MG63 (cell line): ENCODE measurements around the gene ACTG2. TPM values are rescaled to one million over a fixed set of nuclear protein-coding genes. Genes with fewer than 3 reads are reported as not detected.

Experiments used
- DNase-seq: peaks from one replicate; pipeline ENCODE4 v3.0.0-alpha.2; 2020
- H3K27me3 ChIP-seq: fragments of 250-450 bp; sonication (Bioruptor Pico); 2 replicates; pipeline ENCODE4 v1.5.1; 2020; ENCODE audit warnings: mild to moderate bottlenecking, moderate library complexity
- H3K36me3 ChIP-seq: fragments of 250-450 bp; sonication (Bioruptor Pico); 2 replicates; pipeline ENCODE4 v1.5.1; 2020; ENCODE audit warnings: mild to moderate bottlenecking, moderate library complexity
- H3K4me3 ChIP-seq: fragments of 250-450 bp; sonication (Bioruptor Pico); 2 replicates; pipeline ENCODE4 v1.5.1; 2020; ENCODE audit warnings: mild to moderate bottlenecking, moderate library complexity
- H3K9me3 ChIP-seq: fragments of 250-450 bp; sonication (Bioruptor Pico); 2 replicates; pipeline ENCODE4 v1.5.1; 2020; ENCODE audit warnings: mild to moderate bottlenecking, moderate library complexity
- total RNA-seq: library from RNA; depleted of rRNA; stranded (reverse); fragments of >200 nt; shearing (Covaris generic); gene quantifications from 2 replicates; pipeline ENCODE4 v1.2.3, GENCODE V29; 2014; ENCODE audit warnings: low replicate concordance

ACTG2 gene
- total RNA-seq, 1 experiment from 2014 or later: not detected

- Histone ChIP-seq H3K27me3 (no peaks in the 10 kb centered on the region), H3K9me3 (no peaks in the 10 kb centered on the region; the same call in 1 of the 2 replicates), H3K4me3 (no peak overlapping the region), H3K36me3 (no peaks in the 10 kb centered on the region)
- DNase-seq: peak; percentile 26
Observed at GRCh38 chr2:73920577-73921545, 28.1 kb downstream of the ACTG2 start.

GRCh38 chr2:73921581-73921980, 28.8 kb downstream of the ACTG2 start:
- DNase-seq: no peak
- H3K9me3 ChIP-seq: no peaks in the 10 kb centered on the region; the same call in 1 of the 2 replicates
- H3K4me3 ChIP-seq: no peak overlapping the region
- no peaks in the 10 kb centered on the region for H3K27me3 ChIP-seq
- no peaks in the 10 kb centered on the region for H3K36me3 ChIP-seq

- H3K36me3 ChIP-seq: no peaks in the 10 kb centered on the region
- H3K9me3 ChIP-seq: no peaks in the 10 kb centered on the region
- H3K27me3 ChIP-seq: no peaks in the 10 kb centered on the region
- no peak overlapping the region for H3K4me3 ChIP-seq
- no peak for DNase-seq
Observed at GRCh38 chr2:73922681-73923080, 29.9 kb downstream of the ACTG2 start.

GRCh38 chr2:73925033-73925704, 32.4 kb downstream of the ACTG2 start:
- DNase-seq: peak; percentile 21
- no peaks in the 10 kb centered on the region for H3K27me3 ChIP-seq
- peaks cover 3% of the 10 kb centered on the region for H3K36me3 ChIP-seq
- H3K4me3 ChIP-seq: no peak overlapping the region
- no peaks in the 10 kb centered on the region for H3K9me3 ChIP-seq

- Histone ChIP-seq H3K27me3 (no peaks in the 10 kb centered on the region), H3K36me3 (peaks cover 4% of the 10 kb centered on the region), H3K9me3 (no peaks in the 10 kb centered on the region), H3K4me3 (peak overlapping the region; percentile 77)
- no peak for DNase-seq
Observed at GRCh38 chr2:73925853-73926492, 33.2 kb downstream of the ACTG2 start.

GRCh38 chr2:73926493-73927327, 33.9 kb downstream of the ACTG2 start, which contains the start of gene DGUOK:
TSS of gene DGUOK (plus strand) at chr2:73926880. CDS start at chr2:73926911, 31 bp downstream.
- Histone ChIP-seq H3K9me3 (no peaks in the 10 kb centered on the region), H3K27me3 (no peaks in the 10 kb centered on the region), H3K4me3 (peak within 1 kb of the TSS; percentile 77), H3K36me3 (peaks cover 7% of the 10 kb centered on the region)
- peak; percentile 98 for DNase-seq

GRCh38 chr2:73927344-73927743, 34.5 kb downstream of the ACTG2 start:
- no peak for DNase-seq

GRCh38 chr2:73928963-73929347, 36.1 kb downstream of the ACTG2 start:
- DNase-seq: no peak
- Histone ChIP-seq H3K36me3 (peaks cover 24% of the 10 kb centered on the region), H3K9me3 (no peaks in the 10 kb centered on the region), H3K4me3 (no peak overlapping the region), H3K27me3 (no peaks in the 10 kb centered on the region)

More at GRCh38 chr2:73927344-73927743, 34.5 kb downstream of the ACTG2 start:
- Histone ChIP-seq H3K27me3 (no peaks in the 10 kb centered on the region), H3K36me3 (peaks cover 9% of the 10 kb centered on the region), H3K9me3 (no peaks in the 10 kb centered on the region), H3K4me3 (peak overlapping the region; percentile 77)

- Histone ChIP-seq H3K9me3 (no peaks in the 10 kb centered on the region), H3K36me3 (peaks cover 26% of the 10 kb centered on the region)
Observed at GRCh38 chr2:73930386-73930785, 37.6 kb downstream of the ACTG2 start.

GRCh38 chr2:73931531-73932500, 39.0 kb downstream of the ACTG2 start:
- Histone ChIP-seq H3K9me3 (no peaks in the 10 kb centered on the region), H3K36me3 (peaks cover 37% of the 10 kb centered on the region), H3K27me3 (no peaks in the 10 kb centered on the region), H3K4me3 (no peak overlapping the region)
- peak; percentile 17 for DNase-seq

More at GRCh38 chr2:73930386-73930785, 37.6 kb downstream of the ACTG2 start:
- no peak overlapping the region for H3K4me3 ChIP-seq
- H3K27me3 ChIP-seq: no peaks in the 10 kb centered on the region
- no peak for DNase-seq

GRCh38 chr2:73933194-73933593, 40.4 kb downstream of the ACTG2 start:
- Histone ChIP-seq H3K27me3 (no peaks in the 10 kb centered on the region), H3K4me3 (no peak overlapping the region), H3K9me3 (no peaks in the 10 kb centered on the region), H3K36me3 (peaks cover 38% of the 10 kb centered on the region)
- no peak for DNase-seq

- Histone ChIP-seq H3K9me3 (no peaks in the 10 kb centered on the region), H3K4me3 (no peak overlapping the region), H3K27me3 (no peaks in the 10 kb centered on the region), H3K36me3 (peaks cover 42% of the 10 kb centered on the region)
- DNase-seq: no peak
Observed at GRCh38 chr2:73935641-73936040, 42.8 kb downstream of the ACTG2 start.

GRCh38 chr2:73937103-73937885, 44.5 kb downstream of the ACTG2 start:
- DNase-seq: no peak
- H3K4me3 ChIP-seq: no peak overlapping the region
- peaks cover 47% of the 10 kb centered on the region for H3K36me3 ChIP-seq
- H3K27me3 ChIP-seq: no peaks in the 10 kb centered on the region
- no peaks in the 10 kb centered on the region for H3K9me3 ChIP-seq

GRCh38 chr2:73937899-73938298, 45.1 kb downstream of the ACTG2 start:
- H3K36me3 ChIP-seq: peaks cover 46% of the 10 kb centered on the region
- no peak for DNase-seq
- no peak overlapping the region for H3K4me3 ChIP-seq
- no peaks in the 10 kb centered on the region for H3K9me3 ChIP-seq
- no peaks in the 10 kb centered on the region for H3K27me3 ChIP-seq
